ENCODE data around the gene RAB11FIP4. TPM values are rescaled to one million over a fixed set of nuclear protein-coding genes. Genes with fewer than 3 reads are reported as not detected.
A peak's percentile ranks its signal among the peaks of the same experiment; 100 is the strongest.

RAB11FIP4 gene
- total and polyA plus RNA-seq, 2 donors (not counting 1 experiment from before 2014, with no cell fraction given), result 0.16 to 0.66 TPM

- no peak for TF ChIP-seq CTCF (conservative IDR thresholded peaks at IDR 0.05 in 1 of 2, IDR thresholded peaks at IDR 0.05 in 1 of 2; ENCODE audit: low read depth in 1 of 2, low read length in 2 of 2)
- TF ChIP-seq EZH2 (IDR thresholded peaks at IDR 0.05; ENCODE audit: low read length, missing control alignments), result no peak
- no peaks in the 10 kb centered on the region for H3K79me2 ChIP-seq (ENCODE audit: control insufficient read depth, insufficient read depth, low read length)
- H3K36me3 ChIP-seq (ENCODE audit: control insufficient read depth, insufficient read depth, low read length), result no peaks in the 10 kb centered on the region
- H4K20me1 ChIP-seq (ENCODE audit: control insufficient read depth, extremely low read depth, insufficient read depth, low read length), result no peaks in the 10 kb centered on the region
- DNase-seq (ENCODE audit: low read depth in 2 of 2), result peak; percentile 66 to 78
- no peaks in the 10 kb centered on the region for H3K4me1 ChIP-seq (ENCODE audit: control insufficient read depth, extremely low read depth, insufficient read depth, low read length)
- no peak overlapping the region for H3K9ac ChIP-seq (ENCODE audit: insufficient read depth, low read length)
- no peak overlapping the region for H2AFZ ChIP-seq (ENCODE audit: low read length)
- no peak overlapping the region for H3K4me2 ChIP-seq (ENCODE audit: extremely low read depth, insufficient read depth, low read length)
- no peak overlapping the region for H3K27ac ChIP-seq (ENCODE audit: insufficient read depth, low read length)
- H3K9me3 ChIP-seq (ENCODE audit: control insufficient read depth, insufficient read depth, low read depth, low read length), result no peaks in the 10 kb centered on the region
- no peak overlapping the region for H3K4me3 ChIP-seq (replicated peaks in 1 of 4; ENCODE audit: control extremely low read depth in 1 of 4, insufficient read depth in 1 of 4, low read depth in 3 of 4, low read length in 4 of 4)
- H3K27me3 ChIP-seq (ENCODE audit: control insufficient read depth, insufficient read depth, low read length), result no peaks in the 10 kb centered on the region
Measured at GRCh38 chr17:31371511-31372097, 19.9 kb upstream of the RAB11FIP4 start.

- H3K4me1 ChIP-seq (ENCODE audit: control insufficient read depth, extremely low read depth, insufficient read depth, low read length), result no peaks in the 10 kb centered on the region
- no peaks in the 10 kb centered on the region for H3K9me3 ChIP-seq (ENCODE audit: control insufficient read depth, insufficient read depth, low read depth, low read length)
- no peaks in the 10 kb centered on the region for H3K36me3 ChIP-seq (ENCODE audit: control insufficient read depth, insufficient read depth, low read length)
- no peak overlapping the region for H3K4me2 ChIP-seq (ENCODE audit: extremely low read depth, insufficient read depth, low read length)
- peak; percentile 64 to 75 for TF ChIP-seq CTCF (conservative IDR thresholded peaks at IDR 0.05 in 1 of 2, IDR thresholded peaks at IDR 0.05 in 1 of 2; ENCODE audit: low read depth in 1 of 2, low read length in 2 of 2)
- TF ChIP-seq EZH2 (IDR thresholded peaks at IDR 0.05; ENCODE audit: low read length, missing control alignments), result no peak
- peak; percentile 50 to 81 for DNase-seq (ENCODE audit: low read depth in 2 of 2)
- no peaks in the 10 kb centered on the region for H3K27me3 ChIP-seq (ENCODE audit: control insufficient read depth, insufficient read depth, low read length)
- H3K4me3 ChIP-seq (replicated peaks in 1 of 4; ENCODE audit: control extremely low read depth in 1 of 4, insufficient read depth in 1 of 4, low read depth in 3 of 4, low read length in 4 of 4), result no peak overlapping the region
- no peaks in the 10 kb centered on the region for H3K79me2 ChIP-seq (ENCODE audit: control insufficient read depth, insufficient read depth, low read length)
- no peaks in the 10 kb centered on the region for H4K20me1 ChIP-seq (ENCODE audit: control insufficient read depth, extremely low read depth, insufficient read depth, low read length)
- H2AFZ ChIP-seq (ENCODE audit: low read length), result no peak overlapping the region
- no peak overlapping the region for H3K9ac ChIP-seq (ENCODE audit: insufficient read depth, low read length)
- no peak overlapping the region for H3K27ac ChIP-seq (ENCODE audit: insufficient read depth, low read length)
Measured at GRCh38 chr17:31373150-31374093, 18.1 kb upstream of the RAB11FIP4 start.

- H3K36me3 ChIP-seq (ENCODE audit: control insufficient read depth, insufficient read depth, low read length), result no peaks in the 10 kb centered on the region
- no peak overlapping the region for H3K4me3 ChIP-seq (replicated peaks in 1 of 4; ENCODE audit: control extremely low read depth in 1 of 4, insufficient read depth in 1 of 4, low read depth in 3 of 4, low read length in 4 of 4)
- no peak for DNase-seq (ENCODE audit: low read depth in 2 of 2)
- TF ChIP-seq CTCF (conservative IDR thresholded peaks at IDR 0.05 in 1 of 2, IDR thresholded peaks at IDR 0.05 in 1 of 2; ENCODE audit: low read depth in 1 of 2, low read length in 2 of 2), result no peak
- TF ChIP-seq EZH2 (IDR thresholded peaks at IDR 0.05; ENCODE audit: low read length, missing control alignments), result no peak
- no peaks in the 10 kb centered on the region for H3K4me1 ChIP-seq (ENCODE audit: control insufficient read depth, extremely low read depth, insufficient read depth, low read length)
- H2AFZ ChIP-seq (ENCODE audit: low read length), result no peak overlapping the region
- H3K27me3 ChIP-seq (ENCODE audit: control insufficient read depth, insufficient read depth, low read length), result no peaks in the 10 kb centered on the region
- H3K4me2 ChIP-seq (ENCODE audit: extremely low read depth, insufficient read depth, low read length), result no peak overlapping the region
- no peaks in the 10 kb centered on the region for H3K79me2 ChIP-seq (ENCODE audit: control insufficient read depth, insufficient read depth, low read length)
- no peaks in the 10 kb centered on the region for H4K20me1 ChIP-seq (ENCODE audit: control insufficient read depth, extremely low read depth, insufficient read depth, low read length)
- H3K27ac ChIP-seq (ENCODE audit: insufficient read depth, low read length), result no peak overlapping the region
- no peak overlapping the region for H3K9ac ChIP-seq (ENCODE audit: insufficient read depth, low read length)
- H3K9me3 ChIP-seq (ENCODE audit: control insufficient read depth, insufficient read depth, low read depth, low read length), result no peaks in the 10 kb centered on the region
Measured at GRCh38 chr17:31374094-31374447, 17.4 kb upstream of the RAB11FIP4 start.
